ENCODE data around the gene AFF3. TPM values are rescaled to one million over a fixed set of nuclear protein-coding genes. Genes with fewer than 3 reads are reported as not detected.

The AFF3 gene
- total and polyA plus RNA-seq, 7 experiments from 2014 or later = 3.0 to 24.1 (median 19.8) TPM

DNA sequence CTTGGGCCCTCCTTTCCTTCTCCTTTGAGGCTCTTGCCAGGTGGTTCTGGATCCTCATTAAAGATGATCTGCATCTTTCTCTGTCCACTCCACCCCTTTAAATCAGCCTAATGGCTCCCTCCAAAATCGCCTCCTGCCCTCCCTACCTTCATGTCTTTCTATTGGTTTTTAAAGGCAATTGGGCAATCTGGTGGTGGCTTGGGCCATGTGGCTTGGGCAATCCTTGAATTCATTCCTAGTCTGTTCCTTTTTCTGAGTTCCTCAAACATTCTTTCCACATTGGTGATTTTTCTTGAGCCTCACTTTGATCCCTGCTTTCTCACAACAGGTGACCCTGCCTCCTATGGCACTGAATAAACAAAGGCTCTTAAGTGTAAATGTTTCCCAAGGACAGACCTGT, 386.3 kb downstream of the AFF3 start:
- ATAC-seq = no peak
- Mint-ChIP-seq H3K4me3 (no peak overlapping the region), H3K27me3 (no peaks in the 10 kb centered on the region), H3K27ac (no peak overlapping the region), H3K4me1 (no peaks in the 10 kb centered on the region), H3K9me3 (no peaks in the 10 kb centered on the region), H3K36me3 (peaks cover 0 to 4% (median 0%) of the 10 kb centered on the region in 5 donors)
- intact Hi-C loops (cut with micrococcal nuclease) = no loop called here
- H3K36me3 ChIP-seq (ENCODE audit: control insufficient read depth in 2 of 3, insufficient read depth in 3 of 3, low read length in 3 of 3) = no peaks in the 10 kb centered on the region
- no peak for DNase-seq
- H3K4me3 ChIP-seq (ENCODE audit: low read length) = no peak overlapping the region
- ChIA-PET POLR2A (no interaction called here), CTCF (no interaction called here)
- H3K27ac ChIP-seq (ENCODE audit: low read depth, low read length) = no peak overlapping the region
- H3K27me3 ChIP-seq (ENCODE audit: control insufficient read depth in 2 of 2, insufficient read depth in 2 of 2, low read length in 2 of 2) = no peaks in the 10 kb centered on the region
- H3K4me1 ChIP-seq (ENCODE audit: control insufficient read depth in 2 of 2, insufficient read depth in 2 of 2, low read length in 2 of 2) = no peaks in the 10 kb centered on the region
- H3K9me3 ChIP-seq (ENCODE audit: control insufficient read depth in 2 of 3, low read length in 3 of 3) = no peaks in the 10 kb centered on the region

DNA sequence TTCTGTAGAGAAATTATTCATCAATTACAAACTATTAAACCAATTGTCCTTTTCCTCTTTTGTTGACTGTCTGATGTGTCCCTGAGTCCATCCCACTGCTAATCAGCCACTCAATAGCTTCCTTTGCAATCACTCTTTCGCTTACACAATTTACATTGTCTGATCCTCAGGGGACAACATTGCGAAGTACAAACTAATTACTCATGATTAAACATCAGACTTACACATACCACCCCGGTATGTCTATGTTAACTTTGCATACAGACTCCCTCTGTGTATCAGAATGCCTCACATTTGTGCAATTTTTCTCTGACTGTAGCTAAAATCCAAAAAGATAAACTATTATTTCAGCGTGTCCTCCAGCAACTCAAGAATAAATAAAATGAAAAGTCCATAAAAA, 388.2 kb downstream of the AFF3 start:
- H3K36me3 Mint-ChIP-seq = peaks cover 0 to 9% (median 0%) of the 10 kb centered on the region in 5 donors
- ChIA-PET CTCF (no interaction called here), POLR2A (no interaction called here)
- intact Hi-C loops (cut with micrococcal nuclease) = no loop called here
- H3K27me3 Mint-ChIP-seq = no peaks in the 10 kb centered on the region
- H3K27me3 ChIP-seq (ENCODE audit: control insufficient read depth in 2 of 2, insufficient read depth in 2 of 2, low read length in 2 of 2) = no peaks in the 10 kb centered on the region
- H3K4me3 ChIP-seq (ENCODE audit: low read length) = no peak overlapping the region
- no peak for ATAC-seq
- no peaks in the 10 kb centered on the region for H3K4me1 Mint-ChIP-seq
- H3K4me3 Mint-ChIP-seq = no peak overlapping the region
- H3K36me3 ChIP-seq (ENCODE audit: control insufficient read depth in 2 of 3, insufficient read depth in 3 of 3, low read length in 3 of 3) = no peaks in the 10 kb centered on the region
- no peak for DNase-seq
- no peak overlapping the region for H3K27ac ChIP-seq (ENCODE audit: low read depth, low read length)
- H3K9me3 Mint-ChIP-seq = no peaks in the 10 kb centered on the region
- H3K4me1 ChIP-seq (ENCODE audit: control insufficient read depth in 2 of 2, insufficient read depth in 2 of 2, low read length in 2 of 2) = no peaks in the 10 kb centered on the region
- no peak overlapping the region for H3K27ac Mint-ChIP-seq
- H3K9me3 ChIP-seq (ENCODE audit: control insufficient read depth in 2 of 3, low read length in 3 of 3) = no peaks in the 10 kb centered on the region

GRCh38 chr2:99753505-99753904, 388.9 kb downstream of the AFF3 start:
- ChIA-PET CTCF (no interaction called here), POLR2A (no interaction called here)
- Histone ChIP-seq H3K27me3 (ENCODE audit: control insufficient read depth in 2 of 2, insufficient read depth in 2 of 2, low read length in 2 of 2) (no peaks in the 10 kb centered on the region), H3K36me3 (ENCODE audit: control insufficient read depth in 2 of 3, insufficient read depth in 3 of 3, low read length in 3 of 3) (no peaks in the 10 kb centered on the region), H3K4me3 (ENCODE audit: low read length) (no peak overlapping the region), H3K4me1 (ENCODE audit: control insufficient read depth in 2 of 2, insufficient read depth in 2 of 2, low read length in 2 of 2) (no peaks in the 10 kb centered on the region), H3K9me3 (ENCODE audit: control insufficient read depth in 2 of 3, low read length in 3 of 3) (no peaks in the 10 kb centered on the region), H3K27ac (ENCODE audit: low read depth, low read length) (no peak overlapping the region)
- Mint-ChIP-seq H3K4me1 (no peaks in the 10 kb centered on the region), H3K9me3 (no peaks in the 10 kb centered on the region), H3K4me3 (no peak overlapping the region), H3K27ac (no peak overlapping the region), H3K27me3 (no peaks in the 10 kb centered on the region), H3K36me3 (peaks cover 0 to 11% (median 0%) of the 10 kb centered on the region in 5 donors)
- ATAC-seq = no peak
- intact Hi-C loops (cut with micrococcal nuclease) = no loop called here
- DNase-seq = no peak

- Histone ChIP-seq H3K36me3 (ENCODE audit: control insufficient read depth in 2 of 3, insufficient read depth in 3 of 3, low read length in 3 of 3) (peaks cover 0 to under 1% (median 0%) of the 10 kb centered on the region in 3 experiments), H3K4me1 (ENCODE audit: control insufficient read depth in 2 of 2, insufficient read depth in 2 of 2, low read length in 2 of 2) (no peaks in the 10 kb centered on the region), H3K4me3 (ENCODE audit: low read length) (no peak overlapping the region), H3K9me3 (ENCODE audit: control insufficient read depth in 2 of 3, low read length in 3 of 3) (no peaks in the 10 kb centered on the region), H3K27me3 (ENCODE audit: control insufficient read depth in 2 of 2, insufficient read depth in 2 of 2, low read length in 2 of 2) (no peaks in the 10 kb centered on the region), H3K27ac (ENCODE audit: low read depth, low read length) (no peak overlapping the region)
- intact Hi-C loops (cut with micrococcal nuclease) = no loop called here
- H3K9me3 Mint-ChIP-seq = peaks cover 0 to 4% (median 0%) of the 10 kb centered on the region in 11 donors
- DNase-seq (no peak), ATAC-seq (no peak)
- peaks cover 0 to 30% (median 20%) of the 10 kb centered on the region in 5 donors for H3K36me3 Mint-ChIP-seq
- CTCF ChIA-PET = no interaction called here
- no peak overlapping the region for H3K27ac Mint-ChIP-seq
- no peaks in the 10 kb centered on the region for H3K27me3 Mint-ChIP-seq
- H3K4me3 Mint-ChIP-seq = no peak overlapping the region
- POLR2A ChIA-PET = interaction anchor here (0.7 kb wide), 1 partner anchor 163 kb away, joined by 4 read pairs; no protein-coding TSS in a partner anchor
- H3K4me1 Mint-ChIP-seq = no peaks in the 10 kb centered on the region
Observed at GRCh38 chr2:99748344-99748743, 394.0 kb downstream of the AFF3 start.

DNA sequence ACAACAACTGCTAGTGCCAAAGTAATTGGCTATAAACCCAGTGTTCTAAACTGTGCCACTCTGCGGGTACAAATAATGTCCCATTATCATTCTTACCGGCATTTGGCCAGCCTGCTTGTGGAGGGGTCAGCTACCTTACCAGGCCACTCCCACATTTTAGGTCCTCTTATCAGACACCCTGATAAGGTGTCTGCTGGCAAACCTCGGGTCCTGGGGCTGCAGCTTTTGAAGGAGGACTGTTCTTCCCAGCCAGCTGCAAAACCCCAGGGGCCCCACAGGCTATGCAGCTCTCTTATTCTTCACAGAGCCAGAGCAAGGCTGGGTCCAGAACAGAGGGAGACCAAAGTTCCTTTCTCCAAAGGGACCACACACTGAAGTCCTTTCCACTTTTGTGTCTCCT, 394.5 kb downstream of the AFF3 start:
- Histone ChIP-seq H3K27me3 (ENCODE audit: control insufficient read depth in 2 of 2, insufficient read depth in 2 of 2, low read length in 2 of 2) (no peaks in the 10 kb centered on the region), H3K4me1 (ENCODE audit: control insufficient read depth in 2 of 2, insufficient read depth in 2 of 2, low read length in 2 of 2) (no peaks in the 10 kb centered on the region), H3K36me3 (ENCODE audit: control insufficient read depth in 2 of 3, insufficient read depth in 3 of 3, low read length in 3 of 3) (peaks cover 0 to 4% (median 0%) of the 10 kb centered on the region in 3 experiments), H3K4me3 (ENCODE audit: low read length) (no peak overlapping the region), H3K27ac (ENCODE audit: low read depth, low read length) (no peak overlapping the region), H3K9me3 (ENCODE audit: control insufficient read depth in 2 of 3, low read length in 3 of 3) (no peaks in the 10 kb centered on the region)
- H3K36me3 Mint-ChIP-seq = peaks cover 0 to 35% (median 25%) of the 10 kb centered on the region in 5 donors
- ChIA-PET POLR2A (no interaction called here), CTCF (no interaction called here)
- DNase-seq (no peak), ATAC-seq (no peak)
- no peak overlapping the region for H3K4me3 Mint-ChIP-seq
- intact Hi-C loops (cut with micrococcal nuclease) = no loop called here
- no peaks in the 10 kb centered on the region for H3K4me1 Mint-ChIP-seq
- H3K27ac Mint-ChIP-seq = no peak overlapping the region
- H3K27me3 Mint-ChIP-seq = no peaks in the 10 kb centered on the region
- peaks cover 0 to 7% (median 0%) of the 10 kb centered on the region in 11 donors for H3K9me3 Mint-ChIP-seq

GRCh38 chr2:99743146-99743545, 399.2 kb downstream of the AFF3 start:
- H3K4me3 Mint-ChIP-seq = no peak overlapping the region
- intact Hi-C loops (cut with micrococcal nuclease) = no loop called here
- H3K27me3 Mint-ChIP-seq = peaks cover 0 to under 1% (median 0%) of the 10 kb centered on the region in 5 donors
- DNase-seq = no peak
- Histone ChIP-seq H3K9me3 (ENCODE audit: control insufficient read depth in 2 of 3, low read length in 3 of 3) (no peaks in the 10 kb centered on the region), H3K4me3 (ENCODE audit: low read length) (no peak overlapping the region), H3K36me3 (ENCODE audit: control insufficient read depth in 2 of 3, insufficient read depth in 3 of 3, low read length in 3 of 3) (peaks cover 0 to 4% (median 0%) of the 10 kb centered on the region in 3 experiments), H3K27ac (ENCODE audit: low read depth, low read length) (no peak overlapping the region), H3K4me1 (ENCODE audit: control insufficient read depth in 2 of 2, insufficient read depth in 2 of 2, low read length in 2 of 2) (no peaks in the 10 kb centered on the region), H3K27me3 (ENCODE audit: control insufficient read depth in 2 of 2, insufficient read depth in 2 of 2, low read length in 2 of 2) (no peaks in the 10 kb centered on the region)
- H3K9me3 Mint-ChIP-seq = peaks cover 0 to 10% (median 0%) of the 10 kb centered on the region in 11 donors
- H3K4me1 Mint-ChIP-seq = no peaks in the 10 kb centered on the region
- H3K36me3 Mint-ChIP-seq = peaks cover 0 to 38% (median 28%) of the 10 kb centered on the region in 5 donors
- CTCF ChIA-PET = no interaction called here
- ATAC-seq = no peak
- POLR2A ChIA-PET = interaction anchor here (0.6 kb wide), 1 partner anchor 92 kb away, joined by 3 read pairs; no protein-coding TSS in a partner anchor
- no peak overlapping the region for H3K27ac Mint-ChIP-seq

GRCh38 chr2:99737537-99737936, 404.9 kb downstream of the AFF3 start:
- no peaks in the 10 kb centered on the region for H3K9me3 ChIP-seq (ENCODE audit: control insufficient read depth in 2 of 3, low read length in 3 of 3)
- intact Hi-C loops (cut with micrococcal nuclease) = no loop called here
- no peaks in the 10 kb centered on the region for H3K36me3 ChIP-seq (ENCODE audit: control insufficient read depth in 2 of 3, insufficient read depth in 3 of 3, low read length in 3 of 3)
- POLR2A ChIA-PET = no interaction called here
- H3K4me3 Mint-ChIP-seq = no peak overlapping the region
- H3K36me3 Mint-ChIP-seq = peaks cover 0 to 14% (median 4%) of the 10 kb centered on the region in 5 donors
- H3K4me1 Mint-ChIP-seq = no peaks in the 10 kb centered on the region
- no peak for ATAC-seq
- no peaks in the 10 kb centered on the region for H3K27me3 ChIP-seq (ENCODE audit: control insufficient read depth in 2 of 2, insufficient read depth in 2 of 2, low read length in 2 of 2)
- H3K27ac Mint-ChIP-seq = no peak overlapping the region
- peaks cover 0 to 3% (median 0%) of the 10 kb centered on the region in 5 donors for H3K27me3 Mint-ChIP-seq
- no peak overlapping the region for H3K27ac ChIP-seq (ENCODE audit: low read depth, low read length)
- peaks cover 0 to 2% (median 0%) of the 10 kb centered on the region in 11 donors for H3K9me3 Mint-ChIP-seq
- CTCF ChIA-PET = no interaction called here
- no peak overlapping the region for H3K4me3 ChIP-seq (ENCODE audit: low read length)
- no peak for DNase-seq
- H3K4me1 ChIP-seq (ENCODE audit: control insufficient read depth in 2 of 2, insufficient read depth in 2 of 2, low read length in 2 of 2) = no peaks in the 10 kb centered on the region
